OCI-LY1 (cell line): ENCODE data around the gene CCDC85C.

Experiments used
- H2AFZ ChIP-seq: fragments of 200-600 bp; sonication (generic), shearing (Covaris generic); 2 replicates; pipeline ENCODE4 v1.6.0; 2014; ENCODE audit warnings: antibody characterized with exemption, mild to moderate bottlenecking, low read length
- H3F3A ChIP-seq: fragments of 200-600 bp; sonication (generic), shearing (Covaris generic); 2 replicates; pipeline ENCODE4 v1.6.0; 2014; ENCODE audit warnings: mild to moderate bottlenecking, antibody characterized with exemption, low read length, moderate library complexity; ENCODE audit not compliant: insufficient read depth
- H3K27ac ChIP-seq: fragments of 200-600 bp; sonication (generic); 2 replicates; pipeline ENCODE4 v1.5.1; 2014; ENCODE audit warnings: low read length, mixed run types, mild to moderate bottlenecking, low read depth; ENCODE audit not compliant: poor library complexity, severe bottlenecking
- H3K27me3 ChIP-seq: fragments of 200-600 bp; sonication (generic); 2 replicates; pipeline ENCODE4 v1.6.0; 2014; ENCODE audit warnings: antibody characterized with exemption, mild to moderate bottlenecking, low read length, moderate library complexity; ENCODE audit not compliant: insufficient read depth
- H3K36me3 ChIP-seq: fragments of 200-600 bp; sonication (generic); 2 replicates; pipeline ENCODE4 v1.6.1; 2014; ENCODE audit warnings: mild to moderate bottlenecking, antibody characterized with exemption, low read length, moderate library complexity, mixed read lengths; ENCODE audit not compliant: insufficient read depth
- H3K4me1 ChIP-seq: fragments of 200-600 bp; sonication (generic); 2 replicates; pipeline ENCODE4 v1.5.1; 2014; ENCODE audit warnings: mild to moderate bottlenecking, low read length, moderate library complexity; ENCODE audit not compliant: insufficient read depth, severe bottlenecking
- H3K4me2 ChIP-seq: fragments of 200-600 bp; sonication (generic), shearing (Covaris generic); 2 replicates; pipeline ENCODE4 v1.6.1; 2014; ENCODE audit warnings: low read length
- H3K4me3 ChIP-seq: fragments of 200-600 bp; sonication (generic); 2 replicates; pipeline ENCODE4 v1.5.1; 2014; ENCODE audit warnings: low read length, low read depth, mild to moderate bottlenecking, mixed read lengths; ENCODE audit not compliant: poor library complexity, severe bottlenecking
- H3K79me2 ChIP-seq: fragments of 200-600 bp; shearing (Covaris generic); 2 replicates; pipeline ENCODE4 v1.6.1; 2016; ENCODE audit warnings: mixed run types, low read length, mixed read lengths; ENCODE audit not compliant: insufficient read depth
- H3K9ac ChIP-seq: fragments of 200-600 bp; sonication (generic), shearing (Covaris generic); 2 replicates; pipeline ENCODE4 v1.6.1; 2014; ENCODE audit warnings: mild to moderate bottlenecking, low read length, mixed read lengths
- H3K9me2 ChIP-seq: fragments of 200-600 bp; sonication (generic), shearing (Covaris generic); 2 replicates; pipeline ENCODE4 v1.6.1; 2014; ENCODE audit warnings: low read depth, mild to moderate bottlenecking, low read length, mixed read lengths
- H3K9me3 ChIP-seq: fragments of 200-600 bp; shearing (Covaris generic); 2 replicates; pipeline ENCODE4 v1.6.1; 2014; ENCODE audit warnings: low read length, mixed read lengths
- H4K20me1 ChIP-seq: fragments of 200-600 bp; sonication (generic), shearing (Covaris generic); 2 replicates; pipeline ENCODE4 v1.6.0; 2016; ENCODE audit warnings: mild to moderate bottlenecking, low read length; ENCODE audit not compliant: insufficient read depth
- EZH2 ChIP-seq: fragments of 200-600 bp; sonication (generic), shearing (Covaris generic); IDR thresholded peaks from 2 replicates; pipeline ENCODE4 v1.8.0; 2017; ENCODE audit warnings: borderline replicate concordance, mixed run types, mild to moderate bottlenecking, antibody characterized with exemption, low read length, moderate library complexity, mixed read lengths
- TF ChIP-seq, protein P1 (sequence below): fragments of 200-600 bp; sonication (generic), shearing (Covaris generic); IDR thresholded peaks from 2 replicates; pipeline ENCODE4 v1.5.1; 2017; ENCODE audit warnings: mild to moderate bottlenecking, antibody characterized with exemption, low read length, moderate library complexity, mixed read lengths

CCDC85C gene

DNA sequence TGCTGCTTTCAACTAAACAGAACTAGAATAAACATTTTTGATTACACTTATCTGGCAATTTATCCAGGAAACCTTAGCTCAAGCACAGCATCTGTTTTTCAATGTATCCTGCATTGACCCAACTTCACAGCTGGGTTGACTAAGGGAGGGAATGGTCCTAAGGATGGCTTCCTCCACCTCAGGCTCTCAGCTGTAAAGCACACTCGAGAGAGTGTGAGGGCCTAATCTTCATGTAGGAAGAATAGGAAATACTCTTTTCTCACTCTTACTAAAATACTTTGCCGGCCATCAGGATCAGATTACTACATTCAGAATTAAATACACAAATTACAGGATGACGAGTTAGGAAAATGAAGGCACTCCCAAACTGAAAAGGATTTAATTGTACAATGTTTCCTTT, 130.5 kb downstream of the CCDC85C start:
- H3K36me3 ChIP-seq = no peaks in the 10 kb centered on the region; the same call in 1 of the 2 replicates
- no peaks in the 10 kb centered on the region for H3K9me2 ChIP-seq
- no peaks in the 10 kb centered on the region for H3K27me3 ChIP-seq
- no peak overlapping the region for H3K27ac ChIP-seq
- no peak overlapping the region for H3K4me3 ChIP-seq
- TF ChIP-seq, protein P1, sequence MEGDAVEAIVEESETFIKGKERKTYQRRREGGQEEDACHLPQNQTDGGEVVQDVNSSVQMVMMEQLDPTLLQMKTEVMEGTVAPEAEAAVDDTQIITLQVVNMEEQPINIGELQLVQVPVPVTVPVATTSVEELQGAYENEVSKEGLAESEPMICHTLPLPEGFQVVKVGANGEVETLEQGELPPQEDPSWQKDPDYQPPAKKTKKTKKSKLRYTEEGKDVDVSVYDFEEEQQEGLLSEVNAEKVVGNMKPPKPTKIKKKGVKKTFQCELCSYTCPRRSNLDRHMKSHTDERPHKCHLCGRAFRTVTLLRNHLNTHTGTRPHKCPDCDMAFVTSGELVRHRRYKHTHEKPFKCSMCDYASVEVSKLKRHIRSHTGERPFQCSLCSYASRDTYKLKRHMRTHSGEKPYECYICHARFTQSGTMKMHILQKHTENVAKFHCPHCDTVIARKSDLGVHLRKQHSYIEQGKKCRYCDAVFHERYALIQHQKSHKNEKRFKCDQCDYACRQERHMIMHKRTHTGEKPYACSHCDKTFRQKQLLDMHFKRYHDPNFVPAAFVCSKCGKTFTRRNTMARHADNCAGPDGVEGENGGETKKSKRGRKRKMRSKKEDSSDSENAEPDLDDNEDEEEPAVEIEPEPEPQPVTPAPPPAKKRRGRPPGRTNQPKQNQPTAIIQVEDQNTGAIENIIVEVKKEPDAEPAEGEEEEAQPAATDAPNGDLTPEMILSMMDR = no peak
- no peak overlapping the region for H3K9ac ChIP-seq
- peaks cover 6% of the 10 kb centered on the region for H4K20me1 ChIP-seq
- no peaks in the 10 kb centered on the region for H3F3A ChIP-seq
- H3K9me3 ChIP-seq = no peaks in the 10 kb centered on the region
- no peaks in the 10 kb centered on the region for H3K4me1 ChIP-seq
- H2AFZ ChIP-seq = no peak overlapping the region
- H3K4me2 ChIP-seq = no peak overlapping the region
- H3K79me2 ChIP-seq = peaks cover 65% of the 10 kb centered on the region

DNA sequence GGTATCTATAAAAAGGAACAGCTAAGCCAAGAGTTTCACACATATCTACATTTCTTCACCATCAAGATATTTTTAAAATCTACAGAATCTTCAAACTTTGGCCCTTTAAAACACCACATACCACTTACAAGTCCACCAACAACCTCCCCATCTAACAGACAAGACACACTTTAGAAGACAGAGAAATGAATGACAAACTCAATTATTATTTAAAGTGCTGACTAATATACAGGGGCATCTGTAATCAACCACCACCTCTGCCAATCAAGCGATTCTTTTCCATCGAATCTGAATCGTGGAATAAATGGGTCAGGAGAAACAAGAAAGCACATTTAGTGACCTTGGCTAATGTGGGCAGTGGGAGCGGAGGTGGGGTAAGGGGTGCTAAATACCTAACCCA, 131.1 kb downstream of the CCDC85C start:
- H4K20me1 ChIP-seq = peaks cover 6% of the 10 kb centered on the region
- no peaks in the 10 kb centered on the region for H3K9me3 ChIP-seq
- H3K27ac ChIP-seq = no peak overlapping the region
- H3F3A ChIP-seq = no peaks in the 10 kb centered on the region
- no peak overlapping the region for H3K4me3 ChIP-seq
- H3K79me2 ChIP-seq = peaks cover 60% of the 10 kb centered on the region
- H3K4me2 ChIP-seq = no peak overlapping the region
- no peaks in the 10 kb centered on the region for H3K9me2 ChIP-seq
- no peaks in the 10 kb centered on the region for H3K4me1 ChIP-seq
- TF ChIP-seq, protein P1 = no peak
- no peak overlapping the region for H2AFZ ChIP-seq
- H3K27me3 ChIP-seq = no peaks in the 10 kb centered on the region
- H3K36me3 ChIP-seq = no peaks in the 10 kb centered on the region; the same call in 1 of the 2 replicates
- no peak overlapping the region for H3K9ac ChIP-seq

DNA sequence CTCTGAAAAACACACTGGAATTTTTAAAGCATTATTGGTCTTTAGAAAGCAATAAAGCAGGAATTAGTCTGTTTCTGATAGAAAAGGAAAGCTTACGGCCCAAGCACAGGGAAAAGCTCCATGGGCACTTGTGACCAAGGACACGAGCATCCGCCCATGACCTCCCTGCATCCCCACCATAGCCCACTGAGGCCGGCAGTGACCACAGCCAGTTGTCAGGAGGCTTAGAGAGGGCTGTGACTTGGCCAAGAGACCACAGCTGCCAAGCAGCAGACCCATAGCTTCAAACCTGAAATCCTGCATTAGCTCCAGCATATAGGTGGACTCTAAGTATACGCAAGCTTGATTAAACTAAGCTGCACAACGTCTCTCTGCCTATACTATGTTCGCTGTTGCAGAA, 132.3 kb downstream of the CCDC85C start:
- Histone ChIP-seq H4K20me1 (peaks cover 6% of the 10 kb centered on the region), H3K9me3 (no peaks in the 10 kb centered on the region), H3F3A (no peaks in the 10 kb centered on the region), H3K9me2 (no peaks in the 10 kb centered on the region), H3K36me3 (no peaks in the 10 kb centered on the region), H3K4me3 (no peak overlapping the region), H3K4me1 (no peaks in the 10 kb centered on the region), H3K27me3 (no peaks in the 10 kb centered on the region), H3K79me2 (peaks cover 61% of the 10 kb centered on the region), H2AFZ (no peak overlapping the region), H3K4me2 (no peak overlapping the region), H3K9ac (no peak overlapping the region), H3K27ac (no peak overlapping the region)
- no peak for TF ChIP-seq EZH2
- TF ChIP-seq, protein P1 = no peak
